ENCODE results near the gene UBTD2.
"Not testable (repeated sequence)": the region's sequence is repeated elsewhere in the genome, so short reads cannot be mapped to it uniquely, and the experiment has no call there.

UBTD2 gene

DNA sequence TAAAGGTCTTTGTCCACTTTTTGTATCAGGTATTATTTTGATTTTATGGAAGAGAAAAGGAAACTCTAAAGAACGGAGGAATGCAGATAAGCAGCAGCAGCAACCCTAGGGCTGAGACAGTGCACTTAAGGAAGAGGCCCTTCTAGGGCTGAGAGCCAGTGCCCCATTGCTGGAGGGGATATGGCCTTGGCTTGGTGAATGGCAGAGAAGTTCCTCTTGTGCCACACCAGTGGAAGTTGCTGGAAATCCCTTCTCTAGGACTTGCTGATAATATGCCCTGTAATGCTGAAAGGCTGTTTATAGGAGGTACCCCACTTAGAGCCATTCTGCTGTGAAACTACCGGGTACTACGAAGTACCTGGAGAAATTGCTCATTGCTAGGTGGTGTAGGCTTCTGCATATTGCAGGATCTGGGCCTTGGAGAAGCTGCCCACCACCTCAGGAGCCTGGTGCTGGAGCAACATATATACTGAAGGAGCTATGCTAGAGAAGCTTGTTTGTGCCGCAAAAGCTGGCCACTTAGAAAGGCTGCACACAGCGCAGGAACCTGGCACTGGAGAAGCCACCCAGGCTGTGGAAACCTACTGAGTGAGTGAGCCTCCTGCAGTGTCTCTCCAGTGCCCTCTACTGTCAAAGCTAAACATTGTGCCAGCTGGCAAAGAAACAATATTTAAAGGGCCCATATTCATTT, 9.6 kb upstream of the UBTD2 start:
- DNase-seq (ENCODE audit: insufficient read length, low spot score) = peak; percentile 43

DNA sequence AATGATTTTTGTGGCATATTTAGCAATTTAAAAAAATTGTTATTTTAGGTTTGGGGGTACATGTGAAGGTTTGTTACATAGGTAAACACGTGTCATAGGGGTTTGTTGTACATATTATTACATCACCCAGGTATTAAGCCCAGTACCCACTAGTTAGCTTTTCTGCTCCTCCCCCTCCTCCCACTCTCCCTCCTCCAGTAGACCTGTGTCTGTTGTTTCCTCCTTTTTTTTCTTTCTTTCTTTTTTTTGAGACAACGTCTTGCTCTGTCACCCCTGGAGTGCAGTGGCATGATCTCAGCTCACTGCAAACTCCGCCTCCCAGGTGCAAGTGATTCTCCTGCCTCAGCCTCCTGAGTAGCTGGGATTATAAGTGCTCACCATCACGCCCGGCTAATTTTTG, 8.3 kb upstream of the UBTD2 start:
- not testable (repeated sequence) for DNase-seq (ENCODE audit: insufficient read length, low spot score); FAIRE-seq

More for the DNA sequence above, 9.6 kb upstream of the UBTD2 start:
- peak; percentile 97 for FAIRE-seq

GRCh38 chr5:172288465-172288864, 4.9 kb upstream of the UBTD2 start:
- DNase-seq (ENCODE audit: insufficient read length, low spot score) (no peak), FAIRE-seq (no peak)

- FAIRE-seq; DNase-seq (ENCODE audit: insufficient read length, low spot score): not testable (repeated sequence)
Observed at GRCh38 chr5:172287140-172287539, 3.6 kb upstream of the UBTD2 start.

- DNase-seq (ENCODE audit: insufficient read length, low spot score) = no peak
- no peak for FAIRE-seq
Observed at GRCh38 chr5:172285226-172286143, 1.9 kb upstream of the UBTD2 start.

DNA sequence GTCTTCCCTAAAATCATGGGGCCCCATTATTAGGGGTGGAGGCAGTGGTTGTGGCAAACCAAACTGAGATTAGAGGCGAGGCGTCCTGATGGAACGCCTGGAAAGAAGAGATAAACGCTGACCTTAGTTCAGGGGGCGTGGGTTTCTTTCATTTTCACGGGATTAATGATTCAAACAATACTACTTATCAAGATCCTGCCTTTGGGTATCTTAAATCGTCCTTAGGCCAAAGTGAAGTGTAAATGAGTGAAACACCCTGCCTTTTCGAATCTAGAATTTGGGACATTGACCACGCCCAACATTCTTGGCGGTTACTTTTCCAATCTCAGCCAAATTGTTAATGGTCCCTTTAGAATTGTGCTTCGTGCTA, 1.0 kb upstream of the UBTD2 start:
- FAIRE-seq (no peak), DNase-seq (ENCODE audit: insufficient read length, low spot score) (no peak)

DNA sequence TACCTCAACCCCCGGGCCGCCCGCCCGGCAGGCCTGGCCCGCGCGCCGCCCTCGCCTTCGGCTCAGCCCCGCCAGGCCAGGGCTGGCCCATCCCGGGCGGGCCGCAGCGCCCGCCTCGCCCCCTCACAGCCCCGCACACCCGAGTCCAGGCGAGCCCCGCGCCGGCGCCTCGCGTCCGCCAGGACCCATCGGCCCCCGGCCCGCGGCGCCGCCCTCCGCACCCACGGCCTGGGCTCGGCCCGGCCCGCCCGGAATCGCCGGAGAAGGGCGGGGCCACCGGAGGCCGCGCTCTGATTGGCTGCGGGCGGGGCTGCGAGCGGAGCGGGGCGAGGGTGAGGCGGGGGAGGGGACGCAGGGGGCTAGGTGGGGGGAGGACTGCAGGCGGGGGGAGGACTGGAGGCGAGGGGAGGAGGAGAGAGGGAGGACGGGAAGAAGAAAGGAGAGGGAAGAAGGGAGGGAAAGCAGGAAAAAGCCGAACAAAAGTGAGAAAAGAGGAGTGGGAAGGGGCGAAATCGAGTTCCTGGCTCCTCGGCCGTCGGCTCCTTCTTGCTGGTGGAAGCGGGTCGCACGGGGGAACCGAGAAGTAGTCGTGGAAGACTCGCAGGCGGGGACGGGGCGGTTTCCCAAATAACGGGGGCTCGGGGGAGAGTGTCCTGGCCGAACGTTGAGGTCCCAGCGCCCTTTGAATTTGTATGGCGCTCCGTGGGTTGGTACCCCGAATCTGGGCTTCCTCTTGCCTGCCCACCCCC, 472 bp upstream of the UBTD2 start:
- DNase-seq (ENCODE audit: insufficient read length, low spot score) (peak; percentile 94), FAIRE-seq (no peak)

GRCh38 chr5:172282272-172283019, 1.1 kb downstream of the UBTD2 start:
- FAIRE-seq = no peak
- DNase-seq (ENCODE audit: insufficient read length, low spot score) = no peak

DNA sequence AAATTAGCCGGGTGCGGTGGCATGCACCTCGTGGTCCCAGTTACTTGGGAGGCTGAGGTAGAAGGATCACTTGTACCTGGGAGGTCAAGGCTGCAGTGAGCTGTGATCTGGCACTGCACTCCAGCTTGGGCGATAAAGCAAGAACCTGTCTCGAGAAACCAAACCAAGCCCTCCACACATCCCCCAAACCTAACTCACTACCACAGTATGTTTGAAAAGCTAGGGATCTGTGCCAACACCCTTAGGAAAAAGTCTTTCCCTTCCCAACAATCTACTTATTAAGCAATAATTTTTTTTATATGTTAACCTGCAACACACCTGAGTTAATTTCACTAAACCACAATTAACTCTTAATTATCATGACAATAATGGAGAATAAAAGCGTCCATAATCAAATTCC, 2.2 kb downstream of the UBTD2 start:
- no peak for FAIRE-seq
- DNase-seq (ENCODE audit: insufficient read length, low spot score) = no peak

GRCh38 chr5:172280929-172281328, 2.6 kb downstream of the UBTD2 start:
- FAIRE-seq (no peak), DNase-seq (ENCODE audit: insufficient read length, low spot score) (no peak)

DNA sequence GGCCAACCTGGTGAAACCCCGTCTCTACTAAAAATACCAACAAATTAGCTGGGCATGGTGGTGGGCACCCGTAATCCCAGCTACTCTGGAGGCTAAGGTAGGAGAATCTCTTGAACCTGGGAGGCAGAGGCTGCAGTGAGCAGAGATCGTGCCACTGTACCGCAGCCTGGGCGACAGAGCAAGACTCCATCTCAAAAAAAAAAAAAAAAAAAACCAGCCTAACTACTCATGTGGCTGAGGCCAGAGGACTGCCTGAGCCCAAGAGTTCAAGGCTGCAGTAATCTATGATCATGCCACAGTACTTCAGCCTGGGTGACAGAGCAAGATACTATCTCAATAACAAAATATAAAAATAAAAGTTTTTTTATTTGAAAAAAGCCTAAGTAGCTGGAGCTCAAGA, 3.2 kb downstream of the UBTD2 start:
- no peak for DNase-seq (ENCODE audit: insufficient read length, low spot score)
- FAIRE-seq = no peak

DNA sequence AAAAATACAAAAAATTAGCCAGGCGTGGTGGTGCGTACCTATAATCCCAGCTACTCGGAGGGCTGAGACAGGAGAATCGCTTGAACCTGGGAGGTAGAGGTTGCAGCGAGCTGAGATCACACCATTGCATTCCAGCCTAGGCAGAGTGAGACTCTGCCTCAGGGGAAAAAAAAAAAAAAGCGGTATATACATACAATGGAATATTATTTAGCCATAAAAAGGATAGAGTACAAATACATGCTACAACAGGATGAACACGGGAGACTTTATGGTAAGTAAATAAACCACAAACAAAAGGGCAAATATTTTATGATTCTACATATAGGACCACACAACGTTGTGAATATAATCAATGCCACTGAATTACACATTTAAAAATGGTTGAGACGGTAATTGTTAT, 5.2 kb downstream of the UBTD2 start:
- DNase-seq (ENCODE audit: insufficient read length, low spot score) (no peak), FAIRE-seq (no peak)

DNA sequence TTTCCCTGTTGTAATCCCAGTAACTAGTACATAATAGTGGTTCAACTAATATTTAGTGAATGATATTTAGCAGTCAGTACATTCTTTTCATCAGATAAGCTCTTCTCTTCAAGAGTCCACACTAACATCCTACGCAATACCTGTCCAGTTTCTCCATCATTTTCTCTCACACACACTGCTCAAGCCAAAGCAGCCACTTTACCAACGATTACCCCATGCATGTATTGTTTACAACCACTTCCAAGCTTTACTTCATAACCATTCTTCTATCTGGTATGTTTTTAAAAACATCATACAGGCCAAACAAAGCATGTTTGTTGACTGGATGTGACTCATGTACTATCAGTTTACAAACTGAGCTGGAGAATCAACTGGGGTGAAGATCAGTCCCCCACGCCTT, 7.3 kb downstream of the UBTD2 start:
- DNase-seq (ENCODE audit: insufficient read length, low spot score) = no peak
- FAIRE-seq = no peak

DNA sequence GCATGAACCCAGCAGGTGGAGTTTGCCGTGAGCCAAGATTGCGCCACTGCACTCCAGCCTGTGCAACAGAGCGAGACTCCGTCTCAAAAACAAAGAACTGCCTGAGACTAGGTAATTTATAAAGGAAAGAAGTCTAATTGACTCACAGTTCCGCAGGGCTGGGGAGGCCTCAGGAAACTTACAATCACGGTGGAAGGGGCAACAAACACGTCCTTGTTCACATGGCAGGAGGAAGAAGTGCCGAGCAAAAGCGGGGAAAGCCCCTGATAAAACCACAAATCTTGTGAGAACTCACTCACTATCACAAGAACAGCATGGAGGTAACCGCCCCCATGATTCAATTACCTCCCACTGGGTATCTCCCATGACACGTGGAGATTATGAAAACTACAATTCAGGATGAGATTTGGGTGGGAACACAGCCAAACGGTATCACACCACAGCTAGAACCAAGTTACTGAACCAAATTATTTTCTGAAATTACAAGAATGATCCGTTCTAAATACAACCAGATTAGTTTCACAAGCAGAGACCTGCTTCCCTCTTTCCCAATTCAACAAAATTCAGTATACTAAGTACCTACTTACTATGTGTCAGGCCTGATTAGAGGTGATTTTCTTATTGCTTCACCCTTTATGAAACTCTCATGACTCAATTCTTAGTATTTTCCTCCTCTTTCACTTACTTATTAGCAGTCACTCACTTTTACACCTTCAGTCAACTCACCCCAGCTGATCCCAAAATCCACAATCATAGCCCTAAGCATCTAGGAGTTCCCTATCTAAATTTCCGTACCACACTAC, 8.4 kb downstream of the UBTD2 start:
- DNase-seq (ENCODE audit: insufficient read length, low spot score) = no peak
- FAIRE-seq = no peak

- FAIRE-seq (no peak), DNase-seq (ENCODE audit: insufficient read length, low spot score) (no peak)
Observed at GRCh38 chr5:172267943-172268342, 15.6 kb downstream of the UBTD2 start.

GRCh38 chr5:172266676-172267092, 16.9 kb downstream of the UBTD2 start:
- DNase-seq (ENCODE audit: insufficient read length, low spot score) = no peak
- FAIRE-seq = no peak

DNA sequence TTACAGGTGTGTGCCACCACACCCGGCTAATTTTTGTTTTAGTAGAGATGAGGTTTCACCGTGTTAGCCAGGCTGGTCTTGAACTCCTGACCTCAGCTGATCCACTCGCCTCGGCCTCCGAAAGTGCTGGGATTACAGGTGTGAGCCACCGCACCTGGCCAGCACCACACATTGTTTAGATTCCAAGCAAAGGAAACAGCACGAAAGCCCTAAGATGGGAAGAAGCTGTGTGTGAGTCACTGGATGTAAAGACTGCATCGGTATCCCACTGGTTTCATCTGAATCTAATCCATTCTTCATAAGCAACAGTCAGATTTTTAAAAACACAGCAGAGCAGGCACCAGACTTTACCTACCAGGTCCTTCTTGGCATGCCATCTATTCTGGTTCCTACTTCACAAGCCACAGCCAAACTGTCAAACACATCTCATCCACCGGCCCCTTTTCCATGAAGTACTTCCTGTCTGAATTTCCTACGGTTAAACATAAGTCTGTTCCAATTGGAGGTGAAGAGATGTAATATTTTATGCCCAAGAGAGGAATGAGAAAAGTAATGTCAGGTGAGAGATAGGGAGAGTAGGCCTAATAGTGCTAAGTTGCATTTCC, 17.4 kb downstream of the UBTD2 start:
- FAIRE-seq (no peak), DNase-seq (ENCODE audit: insufficient read length, low spot score) (no peak)

- DNase-seq (ENCODE audit: insufficient read length, low spot score) (no peak), FAIRE-seq (no peak)
Observed at GRCh38 chr5:172264815-172265395, 18.7 kb downstream of the UBTD2 start.

DNA sequence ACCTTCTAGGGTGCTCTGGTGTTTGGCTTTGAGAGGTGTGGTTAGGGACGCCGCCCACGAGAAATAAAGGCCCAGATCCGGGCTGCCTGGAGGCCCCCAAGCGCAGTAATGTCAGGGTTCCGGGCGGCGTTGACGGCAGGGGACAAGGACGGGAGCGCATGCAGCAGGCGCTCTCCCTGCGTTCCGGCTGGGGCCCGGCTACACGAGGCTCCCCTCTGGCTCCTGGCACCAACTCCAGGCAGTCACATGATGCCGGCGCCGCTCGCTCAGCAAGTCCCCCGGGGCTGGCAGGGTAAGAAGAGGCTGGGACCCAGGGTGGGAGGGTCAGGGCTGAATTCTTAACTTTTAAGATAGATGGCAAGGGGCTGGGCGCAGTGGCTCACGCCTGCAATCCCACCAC, 28.1 kb downstream of the UBTD2 start:
- DNase-seq (ENCODE audit: insufficient read length, low spot score) (no peak), FAIRE-seq (no peak)

Measured in GM19239 (cell line).